DMS153 treated with DMSO at 0.1 percent for 48 hours (cell line): ENCODE results near the gene INF2.
"Not testable (repeated sequence)": the region's sequence is repeated elsewhere in the genome, so short reads cannot be mapped to it uniquely, and the experiment has no call there.

Source experiments
- DNase-seq: peaks from one replicate; lab custom pipeline; 2025; ENCODE audit not compliant: unreplicated experiment; lab: John Stamatoyannopoulos, UW

The INF2 gene

GRCh38 chr14:104749111-104749649 lies 59.8 kb downstream of the INF2 start:
- no peak for DNase-seq

GRCh38 chr14:104750056-104750752 lies 60.8 kb downstream of the INF2 start:
- DNase-seq: no peak

- DNase-seq: not testable (repeated sequence)
These were observed 61.3 kb downstream of the INF2 start for GRCh38 chr14:104750753-104751057.

- DNase-seq: no peak
These were observed 62.4 kb downstream of the INF2 start for GRCh38 chr14:104751539-104752422.

GRCh38 chr14:104752423-104752734 lies 63.0 kb downstream of the INF2 start:
- DNase-seq: no peak

GRCh38 chr14:104752735-104753527 lies 63.5 kb downstream of the INF2 start, which contains the start of gene SIVA1:
Gene SIVA1, plus strand, starts transcription at chr14:104753147. Its CDS starts 55 bp downstream, at chr14:104753202.
- DNase-seq: peak; percentile 80

GRCh38 chr14:104753528-104754212 lies 64.3 kb downstream of the INF2 start:
- no peak for DNase-seq

- DNase-seq: no peak
These were observed 64.9 kb downstream of the INF2 start for GRCh38 chr14:104754213-104754851.

- DNase-seq: no peak
These were observed 66.2 kb downstream of the INF2 start for GRCh38 chr14:104755621-104756020.

- DNase-seq: no peak
These were observed 67.2 kb downstream of the INF2 start for GRCh38 chr14:104756477-104757237.

GRCh38 chr14:104757238-104757585 lies 67.8 kb downstream of the INF2 start:
- DNase-seq: no peak

- no peak for DNase-seq
These were observed 68.4 kb downstream of the INF2 start for GRCh38 chr14:104757681-104758392.

GRCh38 chr14:104758981-104759969 lies 69.9 kb downstream of the INF2 start:
- DNase-seq: no peak

GRCh38 chr14:104765517-104765916 lies 76.1 kb downstream of the INF2 start:
- no peak for DNase-seq

- no peak for DNase-seq
These were observed 76.9 kb downstream of the INF2 start for GRCh38 chr14:104766256-104766862.

- no peak for DNase-seq
These were observed 77.6 kb downstream of the INF2 start for GRCh38 chr14:104766863-104767633.

GRCh38 chr14:104767634-104767918 lies 78.2 kb downstream of the INF2 start:
- DNase-seq: no peak
